DLD1 (cell line): Measurements from ENCODE around the gene FOXP1.
"Not testable (repeated sequence)": the region's sequence is repeated elsewhere in the genome, so short reads cannot be mapped to it uniquely, and the experiment has no call there.

ENCODE experiments used
- in situ Hi-C: cut with HindIII; loops from 2 replicates; pipeline ENCODE4 v1.10.0; 2017; ENCODE audit warnings: low sequenced_read_pairs

FOXP1 gene

GRCh38 chr3:71029770-71030169 lies 553.8 kb downstream of the FOXP1 start:
- in situ Hi-C loops, result no loop called here

GRCh38 chr3:71028802-71029201 lies 554.7 kb downstream of the FOXP1 start:
- in situ Hi-C loops, result no loop called here

DNA sequence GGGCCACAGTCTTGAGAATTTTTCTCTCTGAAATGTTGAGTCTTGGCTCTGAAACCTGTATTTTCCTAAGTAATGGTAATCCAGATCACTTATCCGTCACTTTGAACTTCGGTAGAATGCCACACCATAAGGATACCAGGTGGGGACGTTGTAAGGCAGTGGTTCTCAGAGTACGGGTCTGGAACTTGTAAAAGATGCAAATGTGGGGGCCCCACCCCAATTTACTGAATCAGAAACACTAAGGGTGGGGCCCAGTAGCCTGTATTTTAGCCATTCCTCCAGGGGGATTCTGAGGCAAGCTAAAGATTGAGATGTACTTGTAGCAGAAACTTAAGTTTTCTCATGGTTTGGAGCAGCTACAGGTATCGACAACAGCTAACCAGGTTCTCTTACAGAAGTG lies 555.3 kb downstream of the FOXP1 start:
- in situ Hi-C loops, result no loop called here

GRCh38 chr3:71026634-71027578 lies 556.6 kb downstream of the FOXP1 start:
- in situ Hi-C loops, result no loop called here

- in situ Hi-C loops, result no loop called here
Observed at GRCh38 chr3:71025516-71025915, 558.0 kb downstream of the FOXP1 start.

- in situ Hi-C loops, result no loop called here
Observed at GRCh38 chr3:71025010-71025409, 558.5 kb downstream of the FOXP1 start.

DNA sequence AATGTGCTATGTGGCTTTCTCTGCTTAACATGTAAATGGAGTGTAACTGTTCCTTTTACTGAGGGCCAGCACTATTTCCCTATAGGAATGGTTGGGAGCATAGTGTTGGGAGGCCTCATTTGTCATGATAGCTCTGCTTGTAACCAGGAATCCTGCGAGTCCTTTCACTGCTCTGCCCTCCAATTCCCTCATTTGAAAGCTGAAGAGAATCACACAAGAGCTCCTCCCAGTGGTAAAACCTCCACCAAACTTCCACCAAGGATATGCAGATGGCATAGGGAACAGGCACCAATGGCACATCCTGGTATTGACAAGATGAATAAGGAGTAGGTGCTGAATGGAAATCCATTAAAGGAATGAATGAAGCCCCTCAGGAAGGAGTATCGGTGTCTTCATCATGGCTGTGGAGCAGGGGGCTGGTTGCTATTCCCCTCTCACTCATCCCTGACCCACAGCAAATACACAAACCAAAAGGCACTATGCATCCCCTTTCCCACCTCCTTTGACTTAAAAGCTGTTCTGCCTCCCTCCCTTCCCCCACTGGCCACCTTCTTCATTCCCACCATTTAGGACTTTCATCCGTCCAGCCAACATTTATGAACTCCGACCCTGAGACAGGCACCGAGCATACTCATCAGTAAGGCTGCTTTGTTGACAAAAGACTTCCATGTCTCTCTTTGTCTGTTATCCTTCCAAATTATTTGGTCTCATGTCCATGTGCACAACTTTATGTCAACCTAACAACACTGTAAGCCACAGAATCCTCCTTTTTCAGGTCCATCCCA lies 560.8 kb downstream of the FOXP1 start:
- in situ Hi-C loops, result no loop called here

DNA sequence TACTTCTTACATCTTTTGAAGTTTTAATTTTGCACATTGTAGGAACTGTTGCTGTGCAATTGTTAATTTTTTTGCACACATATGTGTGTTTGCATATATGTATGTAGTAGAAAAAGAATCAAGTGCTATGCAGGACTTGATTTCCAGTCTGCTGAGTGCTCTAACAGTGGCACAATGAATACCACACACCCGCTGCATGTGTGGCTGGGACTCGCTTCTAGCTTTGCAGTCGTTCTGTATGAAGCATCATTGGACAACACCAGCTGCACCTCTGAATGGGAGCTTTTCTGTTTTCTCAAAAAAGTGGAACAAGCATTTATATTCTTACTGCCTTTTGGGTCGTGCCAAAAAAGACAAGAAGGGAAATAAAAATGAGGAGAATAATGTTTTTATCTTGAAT lies 564.7 kb downstream of the FOXP1 start:
- in situ Hi-C loops, result no loop called here

DNA sequence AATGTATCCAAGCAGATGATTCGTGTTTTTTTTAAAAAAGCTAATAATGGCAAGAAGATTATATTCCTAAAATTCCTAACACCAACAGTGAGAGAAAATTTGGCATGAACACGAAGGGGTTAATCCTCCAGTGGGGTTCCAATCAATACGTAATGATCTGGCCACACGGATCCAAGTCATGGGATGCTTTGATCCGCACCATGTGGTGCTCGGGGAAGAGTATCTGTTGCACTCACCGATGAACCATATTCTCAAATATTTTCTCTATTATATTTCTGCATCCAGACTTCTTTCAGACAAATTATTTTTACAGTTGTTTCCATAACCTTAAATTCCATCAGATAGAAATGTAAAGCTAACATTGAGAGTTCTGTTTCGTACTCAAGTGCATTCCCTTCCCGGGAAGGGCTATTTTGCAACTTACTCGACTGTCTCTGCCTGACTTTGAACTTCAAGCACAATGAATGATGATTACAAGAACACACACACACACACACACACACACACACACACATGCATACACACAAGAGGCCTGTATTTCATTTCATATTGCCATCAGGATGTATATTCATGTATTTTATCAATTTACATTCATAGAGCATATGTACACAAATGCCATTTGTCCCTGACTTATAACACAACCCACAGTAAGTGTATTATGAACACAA lies 567.2 kb downstream of the FOXP1 start:
- in situ Hi-C loops, result no loop called here

GRCh38 chr3:71014616-71015015 lies 568.9 kb downstream of the FOXP1 start:
- in situ Hi-C loops, result not testable (repeated sequence)

DNA sequence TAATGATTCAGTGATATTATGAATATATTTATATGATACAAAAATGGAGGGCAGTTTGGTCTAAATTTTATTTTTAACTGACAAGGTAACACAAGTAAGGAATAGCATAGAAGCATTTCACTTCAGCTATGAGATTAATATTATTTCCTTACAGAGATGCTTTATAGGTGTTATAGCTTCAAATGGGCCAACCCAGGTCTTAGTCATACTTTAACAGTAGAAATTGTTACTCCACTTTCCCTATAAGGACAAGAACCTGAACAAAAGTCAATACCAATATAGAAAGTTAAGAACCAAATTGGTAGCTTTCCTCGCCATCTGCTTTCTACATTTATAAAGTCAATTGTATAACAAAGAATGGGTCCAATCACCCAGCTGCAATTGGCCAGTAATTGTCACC lies 570.6 kb downstream of the FOXP1 start:
- in situ Hi-C loops, result no loop called here

GRCh38 chr3:71011565-71012287 lies 571.8 kb downstream of the FOXP1 start:
- in situ Hi-C loops, result no loop called here

DNA sequence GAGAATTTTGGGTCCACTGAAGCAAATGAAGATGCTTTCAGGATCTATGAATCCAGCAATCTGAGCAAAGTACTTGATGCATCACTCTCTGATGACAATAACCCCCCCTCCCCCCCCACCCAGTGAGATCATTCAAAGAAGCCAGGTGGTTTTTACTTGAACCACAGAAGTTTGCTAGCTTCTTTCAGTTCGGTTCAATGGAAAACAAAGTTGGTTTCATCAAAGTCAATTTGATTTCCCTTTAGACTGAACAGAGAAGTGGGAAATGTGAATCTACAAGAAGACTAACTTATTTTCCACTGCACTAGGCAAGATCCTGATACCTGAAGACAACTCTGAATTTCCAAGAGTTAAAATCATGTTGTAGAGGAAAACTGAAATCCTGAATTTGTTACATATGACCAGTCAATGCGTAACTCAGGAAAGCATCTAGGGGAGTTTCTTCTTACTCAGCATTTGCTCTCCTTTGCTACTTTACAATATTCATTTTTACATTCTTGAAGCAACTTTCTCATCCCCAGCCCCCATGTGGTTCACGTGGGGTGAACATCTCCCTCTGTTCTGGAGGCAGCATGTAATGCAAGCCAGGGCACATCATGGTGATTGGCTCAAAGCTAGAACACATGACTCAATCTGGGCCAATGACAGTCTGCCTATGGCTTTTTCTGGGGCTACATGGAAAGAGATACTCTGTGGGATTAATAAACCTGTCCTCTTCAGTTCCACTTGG lies 572.6 kb downstream of the FOXP1 start:
- in situ Hi-C loops, result no loop called here

GRCh38 chr3:71008350-71008935 lies 575.1 kb downstream of the FOXP1 start:
- in situ Hi-C loops, result no loop called here

GRCh38 chr3:71006810-71007785 lies 576.4 kb downstream of the FOXP1 start:
- in situ Hi-C loops, result no loop called here

- in situ Hi-C loops, result no loop called here
Observed at GRCh38 chr3:71005702-71006321, 577.7 kb downstream of the FOXP1 start.

GRCh38 chr3:71003511-71003910 lies 580.0 kb downstream of the FOXP1 start:
- in situ Hi-C loops, result no loop called here

- in situ Hi-C loops, result no loop called here
Observed at GRCh38 chr3:71002298-71002697, 581.2 kb downstream of the FOXP1 start.
